Type B pancreatic cell (in vitro differentiated cells): Measurements from ENCODE around the gene PKD1. TPM values are rescaled to one million over a fixed set of nuclear protein-coding genes. Genes with fewer than 3 reads are reported as not detected.

ENCODE experiments used
- DNase-seq: peaks from one replicate; pipeline ENCODE4 v3.0.0; 2021; ENCODE audit warnings: mixed read lengths; ENCODE audit not compliant: unreplicated experiment; ENCODE audit errors: extremely low spot score
- H3K27ac Mint-ChIP-seq: 2 replicates; pipeline ENCODE4 v1.8.0; 2021; ENCODE audit warnings: mild to moderate bottlenecking, mixed read lengths
- H3K27me3 Mint-ChIP-seq: 2 replicates; pipeline ENCODE4 v1.8.0; 2021; ENCODE audit warnings: mixed read lengths
- H3K36me3 Mint-ChIP-seq: 2 replicates; pipeline ENCODE4 v1.8.0; 2021; ENCODE audit warnings: mixed read lengths
- H3K4me1 Mint-ChIP-seq: one replicate; pipeline ENCODE4 v1.8.0; 2021; ENCODE audit warnings: mixed read lengths; ENCODE audit not compliant: unreplicated experiment
- H3K4me3 Mint-ChIP-seq: 2 replicates; pipeline ENCODE4 v1.8.0; 2021; ENCODE audit warnings: mild to moderate bottlenecking, mixed read lengths
- H3K9me3 Mint-ChIP-seq: 2 replicates; pipeline ENCODE4 v1.8.0; 2021; ENCODE audit warnings: mixed read lengths
- total RNA-seq: library from RNA; stranded (reverse); gene quantifications from 2 replicates; pipeline ENCODE4 v1.2.1, GENCODE V29; 2021; ENCODE audit warnings: low replicate concordance
- TF ChIP-seq, protein P1 (sequence below): fragments of 200-600 bp; sonication (generic); conservative IDR thresholded peaks from 2 replicates; pipeline ENCODE4 v1.5.0; 2021; ENCODE audit warnings: antibody characterized with exemption, mild to moderate bottlenecking

The PKD1 gene
- total RNA-seq, 1 donor from 2014 or later: 131 TPM

DNA sequence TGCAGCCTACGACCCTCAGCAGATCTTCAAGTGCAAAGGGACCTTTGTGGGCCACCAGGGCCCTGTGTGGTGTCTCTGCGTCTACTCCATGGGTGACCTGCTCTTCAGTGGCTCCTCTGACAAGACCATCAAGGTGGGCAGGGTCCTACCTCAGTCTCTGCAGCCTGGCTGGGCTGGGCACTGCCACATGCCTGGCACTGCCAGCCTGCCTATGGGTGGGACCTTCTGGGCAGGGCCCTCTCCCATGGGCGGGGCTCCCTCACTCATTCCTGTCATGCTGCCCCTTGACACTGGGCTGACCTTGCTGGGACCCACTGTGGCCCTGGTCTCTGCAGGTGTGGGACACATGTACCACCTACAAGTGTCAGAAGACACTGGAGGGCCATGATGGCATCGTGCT lies 38.2 kb upstream of the PKD1 start:
- DNase-seq: no peak

DNA sequence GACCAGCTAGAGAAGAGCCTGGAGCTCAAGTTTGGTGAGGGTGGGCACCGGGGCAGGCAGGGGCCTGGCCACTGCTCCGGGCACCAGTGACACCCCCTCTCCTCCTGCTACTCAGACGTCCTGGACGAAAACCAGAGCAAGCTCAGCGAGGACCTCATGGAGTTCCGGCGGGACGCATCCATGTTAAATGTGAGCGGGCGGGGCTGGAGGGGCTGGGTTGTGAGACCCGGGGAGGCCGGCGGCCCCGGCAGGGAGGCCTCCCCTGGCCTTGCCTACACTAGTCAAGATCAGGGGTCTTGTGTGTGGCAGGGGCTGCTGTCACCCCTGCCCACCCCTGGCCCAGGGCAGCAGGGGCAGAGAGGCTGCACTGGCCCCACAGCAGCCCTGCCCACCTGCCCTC lies 37.7 kb upstream of the PKD1 start:
- H3K36me3 Mint-ChIP-seq: peaks cover 4% of the 10 kb centered on the region
- no peak overlapping the region for H3K27ac Mint-ChIP-seq
- TF ChIP-seq, protein P1, sequence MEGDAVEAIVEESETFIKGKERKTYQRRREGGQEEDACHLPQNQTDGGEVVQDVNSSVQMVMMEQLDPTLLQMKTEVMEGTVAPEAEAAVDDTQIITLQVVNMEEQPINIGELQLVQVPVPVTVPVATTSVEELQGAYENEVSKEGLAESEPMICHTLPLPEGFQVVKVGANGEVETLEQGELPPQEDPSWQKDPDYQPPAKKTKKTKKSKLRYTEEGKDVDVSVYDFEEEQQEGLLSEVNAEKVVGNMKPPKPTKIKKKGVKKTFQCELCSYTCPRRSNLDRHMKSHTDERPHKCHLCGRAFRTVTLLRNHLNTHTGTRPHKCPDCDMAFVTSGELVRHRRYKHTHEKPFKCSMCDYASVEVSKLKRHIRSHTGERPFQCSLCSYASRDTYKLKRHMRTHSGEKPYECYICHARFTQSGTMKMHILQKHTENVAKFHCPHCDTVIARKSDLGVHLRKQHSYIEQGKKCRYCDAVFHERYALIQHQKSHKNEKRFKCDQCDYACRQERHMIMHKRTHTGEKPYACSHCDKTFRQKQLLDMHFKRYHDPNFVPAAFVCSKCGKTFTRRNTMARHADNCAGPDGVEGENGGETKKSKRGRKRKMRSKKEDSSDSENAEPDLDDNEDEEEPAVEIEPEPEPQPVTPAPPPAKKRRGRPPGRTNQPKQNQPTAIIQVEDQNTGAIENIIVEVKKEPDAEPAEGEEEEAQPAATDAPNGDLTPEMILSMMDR: no peak
- DNase-seq: no peak
- no peaks in the 10 kb centered on the region for H3K27me3 Mint-ChIP-seq
- H3K4me1 Mint-ChIP-seq: no peaks in the 10 kb centered on the region
- H3K4me3 Mint-ChIP-seq: no peak overlapping the region
- no peaks in the 10 kb centered on the region for H3K9me3 Mint-ChIP-seq

More for the DNA sequence above, 38.2 kb upstream of the PKD1 start:
- Mint-ChIP-seq H3K9me3 (no peaks in the 10 kb centered on the region), H3K36me3 (peaks cover 4% of the 10 kb centered on the region), H3K27me3 (no peaks in the 10 kb centered on the region), H3K4me3 (no peak overlapping the region), H3K4me1 (no peaks in the 10 kb centered on the region), H3K27ac (no peak overlapping the region)
- TF ChIP-seq, protein P1: no peak

DNA sequence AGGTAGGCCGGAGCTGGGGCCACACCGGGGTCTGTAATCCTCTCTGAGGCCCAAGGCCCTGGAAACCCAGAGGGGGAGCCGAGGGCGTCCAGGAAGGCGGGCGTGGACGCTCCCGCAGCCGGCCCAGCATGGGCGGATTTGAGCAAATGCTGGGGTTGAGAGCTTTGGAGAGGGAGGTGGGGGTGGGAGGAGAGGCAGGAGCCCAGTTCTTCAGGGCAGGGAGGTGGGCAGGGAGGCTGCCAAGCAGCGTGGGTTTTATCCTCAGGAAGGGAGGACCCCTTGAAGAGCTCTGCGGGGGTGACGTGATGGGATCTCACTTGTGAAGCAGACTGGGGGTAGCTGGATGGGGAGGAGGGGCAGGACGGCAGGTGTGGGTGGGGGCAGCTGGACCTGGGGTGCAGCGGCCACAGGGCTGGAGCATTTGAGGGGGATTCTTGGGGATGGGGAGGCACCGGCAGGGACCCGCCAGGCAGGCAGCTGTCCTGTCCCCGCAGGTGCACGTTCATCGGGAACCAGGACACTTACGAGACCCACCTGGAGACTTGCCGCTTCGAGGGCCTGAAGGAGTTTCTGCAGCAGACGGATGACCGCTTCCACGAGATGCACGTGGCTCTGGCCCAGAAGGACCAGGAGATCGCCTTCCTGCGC lies 37.1 kb upstream of the PKD1 start:
- Mint-ChIP-seq H3K27ac (no peak overlapping the region), H3K9me3 (no peaks in the 10 kb centered on the region), H3K4me1 (no peaks in the 10 kb centered on the region), H3K36me3 (peaks cover 4% of the 10 kb centered on the region), H3K27me3 (no peaks in the 10 kb centered on the region), H3K4me3 (no peak overlapping the region)
- TF ChIP-seq, protein P1: no peak
- DNase-seq: no peak

DNA sequence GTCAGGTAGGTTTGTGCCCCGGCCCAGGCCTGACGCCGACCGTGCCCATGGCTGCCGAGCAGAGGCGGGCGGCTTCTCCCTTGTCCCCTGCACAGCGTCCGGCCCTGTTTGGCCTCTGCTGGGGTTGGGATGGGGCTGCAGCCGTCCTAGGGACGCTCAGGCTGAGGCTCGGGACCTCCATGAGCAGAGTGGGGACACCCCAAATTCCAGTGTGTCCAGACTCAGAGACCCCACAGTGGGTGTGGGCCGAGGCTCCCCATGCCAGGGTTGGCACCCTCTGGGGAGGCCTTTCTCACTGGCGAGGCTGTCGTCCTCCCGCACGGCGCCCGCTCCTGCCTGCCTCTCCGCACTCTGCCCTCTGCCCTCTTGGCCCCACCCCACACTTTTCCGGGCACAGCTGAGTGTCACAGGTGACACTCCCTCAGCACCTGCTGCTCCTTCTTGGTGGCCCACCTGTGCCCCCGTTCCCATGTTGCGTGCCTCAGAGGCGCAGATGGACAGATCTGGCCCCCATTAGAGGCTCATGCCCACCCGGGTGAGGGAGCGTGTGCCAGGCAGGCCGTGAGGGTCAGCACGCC lies 36.0 kb upstream of the PKD1 start:
- Mint-ChIP-seq H3K4me1 (no peaks in the 10 kb centered on the region), H3K4me3 (no peak overlapping the region), H3K36me3 (no peaks in the 10 kb centered on the region), H3K9me3 (no peaks in the 10 kb centered on the region), H3K27me3 (no peaks in the 10 kb centered on the region), H3K27ac (no peak overlapping the region)
- no peak for DNase-seq
- TF ChIP-seq, protein P1: no peak

DNA sequence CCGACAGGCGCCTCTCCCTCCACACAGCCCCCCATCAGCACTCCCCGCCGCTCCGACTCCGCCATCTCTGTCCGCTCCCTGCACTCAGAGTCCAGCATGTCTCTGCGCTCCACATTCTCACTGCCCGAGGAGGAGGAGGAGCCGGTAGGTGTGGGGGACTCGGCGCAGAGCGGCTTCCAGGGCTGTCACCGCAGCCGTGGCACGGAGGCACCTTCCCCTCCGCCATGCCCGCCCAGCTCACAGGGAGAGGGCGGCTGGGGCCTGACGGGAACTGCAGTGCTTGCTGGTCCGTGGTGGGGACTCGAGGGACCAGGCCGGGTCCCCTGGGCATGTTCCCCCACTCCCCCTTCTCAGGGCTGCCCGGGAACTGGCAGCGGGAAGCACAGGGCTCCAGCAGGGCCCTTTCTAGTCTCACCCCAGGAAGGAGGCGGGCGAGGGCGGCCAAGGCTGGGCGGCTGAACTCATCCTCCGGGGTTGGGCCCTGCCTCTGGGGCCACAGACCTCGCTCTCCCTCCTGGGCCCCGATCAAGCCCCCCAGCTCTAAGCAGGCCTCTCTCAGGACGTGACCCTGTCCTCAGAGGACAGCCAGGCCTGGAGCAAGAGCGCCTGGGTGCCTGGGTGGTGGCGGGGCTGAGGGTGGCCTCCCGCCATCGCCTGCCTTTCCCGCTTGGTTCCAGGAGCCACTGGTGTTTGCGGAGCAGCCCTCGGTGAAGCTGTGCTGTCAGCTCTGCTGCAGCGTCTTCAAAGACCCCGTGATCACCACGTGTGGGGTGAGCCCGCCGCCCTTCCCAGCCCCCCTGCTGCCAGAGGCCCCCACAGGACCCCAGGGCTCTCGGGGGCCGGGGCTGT lies 35.1 kb upstream of the PKD1 start:
- H3K4me3 Mint-ChIP-seq: no peak overlapping the region
- no peaks in the 10 kb centered on the region for H3K9me3 Mint-ChIP-seq
- no peak overlapping the region for H3K27ac Mint-ChIP-seq
- H3K36me3 Mint-ChIP-seq: no peaks in the 10 kb centered on the region
- no peaks in the 10 kb centered on the region for H3K27me3 Mint-ChIP-seq
- TF ChIP-seq, protein P1: no peak
- DNase-seq: no peak
- no peaks in the 10 kb centered on the region for H3K4me1 Mint-ChIP-seq
